GM12874 (cell line): ENCODE results near the gene ABCF3.

ENCODE experiments used
- TF ChIP-seq, protein P1 (sequence below): IDR thresholded peaks from 2 replicates; pipeline ENCODE4 v1.5.1; 2011; ENCODE audit warnings: low read depth, mild to moderate bottlenecking, control low read depth, low read length, moderate library complexity; ENCODE audit not compliant: insufficient read depth

ABCF3 gene

DNA sequence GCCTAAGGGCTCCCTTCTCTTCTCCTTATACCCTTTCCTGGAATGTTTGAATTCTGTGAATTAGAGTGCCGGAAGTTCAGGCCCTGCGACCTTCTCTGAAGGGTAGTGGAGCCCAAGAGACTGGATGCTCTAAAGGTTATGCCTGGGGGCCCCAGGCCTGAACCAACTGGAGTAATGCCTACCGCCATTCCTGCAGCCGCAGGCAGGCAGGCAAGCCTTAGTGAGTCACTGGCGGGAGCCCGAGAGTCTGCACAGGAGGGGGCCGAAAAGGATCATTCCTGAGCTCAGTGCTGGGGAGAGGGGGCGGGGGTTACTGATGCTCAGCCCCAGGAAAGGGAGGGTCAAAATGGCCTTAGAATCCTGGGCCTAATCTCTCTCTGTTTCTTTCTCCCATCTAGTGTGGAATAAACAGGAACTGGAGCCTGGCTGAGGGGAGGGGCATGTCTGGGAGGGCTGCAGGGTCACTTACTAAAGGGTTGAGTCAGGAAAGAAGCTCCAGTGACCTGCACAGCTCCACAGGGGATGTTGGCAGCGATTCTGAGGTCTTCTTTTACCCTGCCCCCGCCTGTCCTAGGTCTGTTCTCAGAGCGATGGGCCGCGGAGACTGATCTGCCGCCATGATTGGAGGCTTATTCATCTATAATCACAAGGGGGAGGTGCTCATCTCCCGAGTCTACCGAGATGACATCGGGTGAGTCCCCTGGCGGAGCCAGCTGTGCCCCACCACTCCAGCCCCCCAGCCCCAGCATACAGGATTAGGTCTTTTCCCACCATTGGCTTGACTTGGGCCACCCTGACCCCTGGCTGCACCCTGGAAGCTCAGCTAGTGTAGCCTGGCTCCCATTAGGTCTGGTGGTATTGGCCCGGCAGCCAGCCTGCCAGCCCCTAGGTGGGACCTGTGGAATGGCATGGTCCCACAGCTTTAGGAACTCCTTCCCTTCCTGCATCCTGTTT is 9.3 kb upstream of the ABCF3 start:
- TF ChIP-seq, protein P1, sequence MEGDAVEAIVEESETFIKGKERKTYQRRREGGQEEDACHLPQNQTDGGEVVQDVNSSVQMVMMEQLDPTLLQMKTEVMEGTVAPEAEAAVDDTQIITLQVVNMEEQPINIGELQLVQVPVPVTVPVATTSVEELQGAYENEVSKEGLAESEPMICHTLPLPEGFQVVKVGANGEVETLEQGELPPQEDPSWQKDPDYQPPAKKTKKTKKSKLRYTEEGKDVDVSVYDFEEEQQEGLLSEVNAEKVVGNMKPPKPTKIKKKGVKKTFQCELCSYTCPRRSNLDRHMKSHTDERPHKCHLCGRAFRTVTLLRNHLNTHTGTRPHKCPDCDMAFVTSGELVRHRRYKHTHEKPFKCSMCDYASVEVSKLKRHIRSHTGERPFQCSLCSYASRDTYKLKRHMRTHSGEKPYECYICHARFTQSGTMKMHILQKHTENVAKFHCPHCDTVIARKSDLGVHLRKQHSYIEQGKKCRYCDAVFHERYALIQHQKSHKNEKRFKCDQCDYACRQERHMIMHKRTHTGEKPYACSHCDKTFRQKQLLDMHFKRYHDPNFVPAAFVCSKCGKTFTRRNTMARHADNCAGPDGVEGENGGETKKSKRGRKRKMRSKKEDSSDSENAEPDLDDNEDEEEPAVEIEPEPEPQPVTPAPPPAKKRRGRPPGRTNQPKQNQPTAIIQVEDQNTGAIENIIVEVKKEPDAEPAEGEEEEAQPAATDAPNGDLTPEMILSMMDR, result no peak

DNA sequence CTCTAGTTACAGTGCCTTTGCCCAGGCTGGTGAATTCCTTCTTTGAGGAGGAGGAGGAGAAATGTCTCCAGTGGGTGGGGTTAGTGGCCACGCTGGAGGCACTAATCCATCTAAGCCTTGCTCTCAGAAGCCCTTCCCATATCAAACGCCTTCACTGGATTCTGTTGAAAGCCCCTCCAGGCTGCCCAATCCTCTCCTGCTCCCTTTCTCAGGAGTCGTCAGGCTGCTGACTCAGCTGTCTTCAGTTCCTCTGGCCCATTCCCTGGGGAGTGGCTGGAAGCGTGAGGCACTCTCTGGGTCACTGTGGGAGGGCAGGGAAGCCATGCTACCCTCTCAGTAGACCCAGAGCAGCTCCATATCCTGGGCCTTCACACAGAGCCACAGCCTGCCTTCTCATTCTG is 8.7 kb upstream of the ABCF3 start:
- TF ChIP-seq, protein P1, result no peak

DNA sequence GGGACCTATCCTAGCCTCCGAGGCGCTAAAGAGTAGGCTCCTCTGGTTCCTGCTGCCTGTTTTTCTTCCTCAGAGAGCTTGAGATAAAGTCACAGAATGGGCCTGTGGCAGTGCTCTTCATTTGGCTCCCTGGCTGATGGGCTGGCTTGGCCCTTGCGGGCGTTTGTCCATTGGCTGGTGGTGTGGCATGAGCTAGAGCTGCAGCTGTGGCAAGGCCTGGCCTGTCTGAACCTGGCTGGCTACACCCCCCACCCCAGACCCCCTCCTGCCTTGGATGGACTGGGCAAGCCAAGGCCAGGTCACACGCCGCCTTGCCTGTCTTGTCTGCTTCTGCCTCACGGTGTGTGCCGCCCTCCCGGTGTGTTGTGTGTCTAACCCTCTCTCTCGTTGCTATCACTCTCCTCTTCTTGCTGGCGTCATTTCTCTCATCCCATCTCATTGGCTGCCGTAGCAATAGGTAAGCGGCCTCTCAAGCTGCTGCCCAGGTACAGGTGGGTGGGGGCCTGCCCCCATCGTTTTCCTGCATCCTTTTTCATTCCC is 8.2 kb upstream of the ABCF3 start:
- TF ChIP-seq, protein P1, result no peak

- TF ChIP-seq, protein P1, result no peak
These were observed 7.4 kb upstream of the ABCF3 start for GRCh38 chr3:184178521-184179138.

DNA sequence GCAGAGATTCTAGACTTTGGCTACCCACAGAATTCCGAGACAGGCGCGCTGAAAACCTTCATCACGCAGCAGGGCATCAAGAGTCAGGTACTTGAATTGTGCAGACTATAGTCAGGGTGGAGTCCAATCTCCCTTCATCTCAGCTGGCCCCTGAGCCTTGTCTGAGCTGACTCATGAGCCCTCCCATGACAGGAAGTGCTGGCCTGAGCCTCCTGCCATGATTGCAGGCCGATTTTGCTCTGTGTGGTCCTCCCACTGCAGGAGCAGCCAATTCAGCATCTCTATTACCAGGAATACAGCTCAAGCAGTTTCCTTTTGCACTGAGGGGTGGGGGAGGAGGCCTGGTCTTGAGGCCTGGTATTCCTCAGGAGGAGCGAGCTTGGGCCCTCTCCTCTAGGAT is 5.8 kb upstream of the ABCF3 start:
- TF ChIP-seq, protein P1, result no peak

DNA sequence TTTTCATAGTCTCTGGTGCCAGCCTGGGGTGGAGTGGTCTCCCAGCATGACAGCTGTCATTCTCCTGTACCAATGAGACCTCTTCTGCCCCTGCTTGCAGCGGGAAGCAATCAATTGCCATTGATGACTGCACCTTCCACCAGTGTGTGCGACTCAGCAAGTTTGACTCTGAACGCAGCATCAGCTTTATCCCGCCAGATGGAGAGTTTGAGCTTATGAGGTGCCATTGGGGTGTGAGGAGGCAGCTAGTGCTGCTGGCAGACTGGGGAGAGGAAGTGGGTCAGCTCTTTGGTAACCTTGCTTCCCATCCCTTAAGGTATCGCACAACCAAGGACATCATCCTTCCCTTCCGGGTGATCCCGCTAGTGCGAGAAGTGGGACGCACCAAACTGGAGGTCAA is 4.4 kb upstream of the ABCF3 start:
- TF ChIP-seq, protein P1, result no peak

- TF ChIP-seq, protein P1, result no peak
These were observed 2.3 kb upstream of the ABCF3 start for GRCh38 chr3:184183679-184184078.
